Thoracic aorta (tissue), 2 donors: ENCODE measurements around the gene TPM2. TPM values are rescaled to one million over a fixed set of nuclear protein-coding genes. Genes with fewer than 3 reads are reported as not detected.

Experiments used
- ATAC-seq: fragments of 150-250 bp; one replicate; pipeline ENCODE4 v1.8.0; 2017; ENCODE audit warnings: low read depth; ENCODE audit not compliant: insufficient number of reproducible peaks, low FRiP score
- DNase-seq: peaks from one replicate; pipeline ENCODE4 v3.0.0-alpha.2; 2020; ENCODE audit warnings: low spot score
- H3K27ac ChIP-seq, 2 donors: fragments of 200-600 bp; sonication (generic); 1 replicate in 1 of 2; 2 replicates in 1 of 2; pipeline ENCODE4 v1.5.1; 2016; ENCODE audit warnings: mild to moderate bottlenecking in 2 of 2, moderate library complexity in 2 of 2
- H3K27me3 ChIP-seq: fragments of 200-600 bp; sonication (generic); replicated peaks from 2 replicates; pipeline ENCODE4 v1.6.0; 2016; ENCODE audit warnings: mild to moderate bottlenecking; ENCODE audit not compliant: insufficient read depth
- H3K36me3 ChIP-seq: fragments of 200-600 bp; sonication (generic); one replicate; pipeline ENCODE4 v1.5.1; 2016
- H3K4me1 ChIP-seq, 2 donors: fragments of 200-600 bp; sonication (generic); 1 replicate in 1 of 2; 2 replicates in 1 of 2; pipeline versions ENCODE4 v1.5.1 to v1.6.0; 2016; ENCODE audit warnings: low read depth in 2 of 2, mild to moderate bottlenecking in 1 of 2; ENCODE audit not compliant: control insufficient read depth in 1 of 2
- H3K4me3 ChIP-seq: fragments of 200-600 bp; sonication (generic); 2 replicates; pipeline ENCODE4 v1.5.1; 2016; ENCODE audit warnings: mild to moderate bottlenecking
- H3K9me3 ChIP-seq: fragments of 200-600 bp; sonication (generic); 2 replicates; pipeline ENCODE4 v1.5.1; 2016
- CTCF ChIP-seq: fragments of 200-600 bp; sonication (generic); IDR thresholded peaks from one replicate; pipeline ENCODE4 v1.5.1; 2019; ENCODE audit warnings: antibody characterized with exemption
- total RNA-seq, 2 donors: library from RNA; depleted of rRNA; stranded (reverse); fragments of >200 nt; gene quantifications; one replicate each; pipeline versions ENCODE4 v1.1.0 to v1.2.3, GENCODE V29; 2016

Gene TPM2
- total RNA-seq, 2 donors from 2014 or later, result 4,158 to 5,700 TPM

GRCh38 chr9:35636135-35636876 lies 53.4 kb downstream of the TPM2 start:
- ATAC-seq, result no peak
- H3K9me3 ChIP-seq, result no peaks in the 10 kb centered on the region
- H3K4me1 ChIP-seq, result peaks cover 0 to 3% of the 10 kb centered on the region in 2 donors
- no peaks in the 10 kb centered on the region for H3K36me3 ChIP-seq
- TF ChIP-seq CTCF, result no peak
- no peak for DNase-seq
- H3K27ac ChIP-seq, result no peak overlapping the region
- H3K4me3 ChIP-seq, result no peak overlapping the region
- no peaks in the 10 kb centered on the region for H3K27me3 ChIP-seq

- H3K27me3 ChIP-seq, result no peaks in the 10 kb centered on the region
- no peaks in the 10 kb centered on the region for H3K9me3 ChIP-seq
- no peak overlapping the region for H3K4me3 ChIP-seq
- no peak overlapping the region for H3K27ac ChIP-seq
- ATAC-seq, result no peak
- H3K4me1 ChIP-seq, result peaks cover 0 to 3% of the 10 kb centered on the region in 2 donors
- no peak for DNase-seq
- TF ChIP-seq CTCF, result no peak
- H3K36me3 ChIP-seq, result no peaks in the 10 kb centered on the region
These were observed 54.0 kb downstream of the TPM2 start for GRCh38 chr9:35635730-35636129.

Other genes starting within 250 kb of the TPM2 start
- 100 to 1,000 TPM in 1 of 2 donors, 10 to 100 TPM in 1; 89.8 to 124 TPM for gene RUSC2, start 199.8 kb downstream of the TPM2 start, total RNA-seq
- gene TESK1, start 84.7 kb downstream of the TPM2 start, total RNA-seq, result 10 to 100 TPM; 64.5 to 69.9 TPM
- gene CD72, start 71.5 kb downstream of the TPM2 start, total RNA-seq, result 1 to 10 TPM; 2.2 to 9.9 TPM
- under 1 TPM in 1 of 2 donors, not detected in 1; 0.68 TPM for gene SIT1, start 39.0 kb downstream of the TPM2 start, total RNA-seq
- 1,000 to 10,000 TPM; 1,550 to 5,543 TPM for gene RMRP, start 31.9 kb downstream of the TPM2 start, total RNA-seq
- gene CCDC107, start 31.6 kb downstream of the TPM2 start, total RNA-seq, result 10 to 100 TPM; 75.2 to 92.2 TPM
- 1 to 10 TPM in 1 of 2 donors, under 1 TPM in 1; 0.54 to 1.2 TPM for gene ARHGEF39, start 24.7 kb downstream of the TPM2 start, total RNA-seq
- 10 to 100 TPM in 1 of 2 donors, not detected in 1; 10.7 TPM for gene CA9, start 16.0 kb downstream of the TPM2 start, total RNA-seq
- 1,000 to 10,000 TPM in 1 of 2 donors, 100 to 1,000 TPM in 1; 889 to 1,019 TPM for gene TLN1, start 42.3 kb upstream of the TPM2 start, total RNA-seq
- gene CREB3, start 42.7 kb upstream of the TPM2 start, total RNA-seq, result 10 to 100 TPM; 46.0 to 62.4 TPM
- 100 to 1,000 TPM in 1 of 2 donors, 10 to 100 TPM in 1; 75.8 to 115 TPM for gene GBA2, start 59.3 kb upstream of the TPM2 start, total RNA-seq
- 10 to 100 TPM; 23.0 to 24.5 TPM for gene RGP1, start 59.4 kb upstream of the TPM2 start, total RNA-seq
- gene MSMP, start 64.4 kb upstream of the TPM2 start, total RNA-seq, result not detected
- gene NPR2, start 101.7 kb upstream of the TPM2 start, total RNA-seq, result 10 to 100 TPM; 30.8 to 38.2 TPM
- 1 to 10 TPM in 1 of 2 donors, under 1 TPM in 1; 0.21 to 5.7 TPM for gene SPAG8, start 122.3 kb upstream of the TPM2 start, total RNA-seq
- 10 to 100 TPM; 18.4 to 45.4 TPM for gene HINT2, start 125.1 kb upstream of the TPM2 start, total RNA-seq
- not detected for gene FAM221B, start 138.8 kb upstream of the TPM2 start, total RNA-seq
- 10 to 100 TPM; 14.6 to 24.2 TPM for gene TMEM8B, start 139.3 kb upstream of the TPM2 start, total RNA-seq
- not detected for gene OR13J1, start 180.5 kb upstream of the TPM2 start, total RNA-seq
- 10 to 100 TPM; 20.4 to 23.6 TPM for gene HRCT1, start 216.3 kb upstream of the TPM2 start, total RNA-seq
- gene SPAAR, start 219.6 kb upstream of the TPM2 start, total RNA-seq, result 1 to 10 TPM; 3.2 to 4.9 TPM